HG03469 (cell line): ENCODE data around the gene HS1BP3.

Experiments used
- ATAC-seq: cut with Tn5 transposase; IDR thresholded peaks from one replicate; pipeline ENCODE4 v1.9.1; 2021; ENCODE audit warnings: mild to moderate bottlenecking, moderate library complexity, moderate number of reproducible peaks; ENCODE audit not compliant: unreplicated experiment

HS1BP3 gene

GRCh38 chr2:20606198-20606597 lies 44.7 kb downstream of the HS1BP3 start:
- ATAC-seq, result no peak

- ATAC-seq, result no peak
Observed at GRCh38 chr2:20604951-20605381, 45.9 kb downstream of the HS1BP3 start.

GRCh38 chr2:20604401-20604911 lies 46.4 kb downstream of the HS1BP3 start:
- ATAC-seq, result no peak

- no peak for ATAC-seq
Observed at GRCh38 chr2:20603791-20604190, 47.1 kb downstream of the HS1BP3 start.

- no peak for ATAC-seq
Observed at GRCh38 chr2:20602803-20603202, 48.1 kb downstream of the HS1BP3 start.

GRCh38 chr2:20600756-20601325 lies 50.1 kb downstream of the HS1BP3 start:
- ATAC-seq, result no peak

GRCh38 chr2:20599861-20600461 lies 50.9 kb downstream of the HS1BP3 start:
- ATAC-seq, result no peak

- no peak for ATAC-seq
Observed at GRCh38 chr2:20599001-20599600, 51.8 kb downstream of the HS1BP3 start.

- ATAC-seq, result no peak
Observed at GRCh38 chr2:20597860-20598183, 53.1 kb downstream of the HS1BP3 start.

GRCh38 chr2:20596973-20597859 lies 53.7 kb downstream of the HS1BP3 start:
- no peak for ATAC-seq

- ATAC-seq, result no peak
Observed at GRCh38 chr2:20596193-20596972, 54.5 kb downstream of the HS1BP3 start.

GRCh38 chr2:20595439-20596192 lies 55.3 kb downstream of the HS1BP3 start:
- ATAC-seq, result peak; percentile 87

- ATAC-seq, result no peak
Observed at GRCh38 chr2:20594957-20595356, 55.9 kb downstream of the HS1BP3 start.

GRCh38 chr2:20594048-20594750 lies 56.7 kb downstream of the HS1BP3 start:
- ATAC-seq, result no peak

- ATAC-seq, result no peak
Observed at GRCh38 chr2:20593072-20594034, 57.5 kb downstream of the HS1BP3 start.

GRCh38 chr2:20592106-20593071 lies 58.5 kb downstream of the HS1BP3 start:
- no peak for ATAC-seq
